ENCODE data around the gene SDK2.

DNA sequence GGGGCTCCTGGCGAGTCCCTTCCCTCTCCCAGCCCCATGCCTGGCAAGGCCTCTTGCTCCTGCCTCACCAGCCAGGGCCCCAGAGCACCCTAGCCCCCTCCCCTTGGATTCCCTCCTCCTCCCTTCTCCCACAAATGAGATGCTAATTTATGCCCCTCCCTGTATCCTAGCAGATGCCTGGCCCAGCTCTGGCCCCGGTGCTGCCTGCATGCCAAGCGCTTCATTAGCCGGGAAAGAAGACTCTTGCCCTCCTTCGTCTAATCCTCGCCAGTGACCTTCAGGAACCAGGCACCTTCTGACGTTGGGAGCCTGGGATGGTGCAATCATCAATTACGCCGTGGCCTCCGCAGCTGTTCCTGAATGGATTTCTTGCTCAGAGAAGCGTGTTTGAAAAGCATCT, 127.8 kb downstream of the SDK2 start:
- TF ChIP-seq, protein P1, sequence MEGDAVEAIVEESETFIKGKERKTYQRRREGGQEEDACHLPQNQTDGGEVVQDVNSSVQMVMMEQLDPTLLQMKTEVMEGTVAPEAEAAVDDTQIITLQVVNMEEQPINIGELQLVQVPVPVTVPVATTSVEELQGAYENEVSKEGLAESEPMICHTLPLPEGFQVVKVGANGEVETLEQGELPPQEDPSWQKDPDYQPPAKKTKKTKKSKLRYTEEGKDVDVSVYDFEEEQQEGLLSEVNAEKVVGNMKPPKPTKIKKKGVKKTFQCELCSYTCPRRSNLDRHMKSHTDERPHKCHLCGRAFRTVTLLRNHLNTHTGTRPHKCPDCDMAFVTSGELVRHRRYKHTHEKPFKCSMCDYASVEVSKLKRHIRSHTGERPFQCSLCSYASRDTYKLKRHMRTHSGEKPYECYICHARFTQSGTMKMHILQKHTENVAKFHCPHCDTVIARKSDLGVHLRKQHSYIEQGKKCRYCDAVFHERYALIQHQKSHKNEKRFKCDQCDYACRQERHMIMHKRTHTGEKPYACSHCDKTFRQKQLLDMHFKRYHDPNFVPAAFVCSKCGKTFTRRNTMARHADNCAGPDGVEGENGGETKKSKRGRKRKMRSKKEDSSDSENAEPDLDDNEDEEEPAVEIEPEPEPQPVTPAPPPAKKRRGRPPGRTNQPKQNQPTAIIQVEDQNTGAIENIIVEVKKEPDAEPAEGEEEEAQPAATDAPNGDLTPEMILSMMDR (conservative IDR thresholded peaks at IDR 0.05; ENCODE audit: low read depth, low read length): no peak
- TF ChIP-seq EZH2 (IDR thresholded peaks at IDR 0.05; ENCODE audit: borderline replicate concordance, low read depth, low read length, poor library complexity, severe bottlenecking): no peak
